Measurements from ENCODE around the gene LCN10.

The LCN10 gene

GRCh38 chr9:136697146-136697820 is 45.5 kb downstream of the LCN10 start:
- no peak for DNase-seq

GRCh38 chr9:136696502-136696901 is 46.2 kb downstream of the LCN10 start:
- DNase-seq = peak; percentile 74

GRCh38 chr9:136695955-136696354 is 46.8 kb downstream of the LCN10 start:
- peak; percentile 88 for DNase-seq

- DNase-seq = peak; percentile 81
Observed at GRCh38 chr9:136695435-136695895, 47.3 kb downstream of the LCN10 start.

- no peak for DNase-seq
Observed at GRCh38 chr9:136694872-136695247, 47.9 kb downstream of the LCN10 start.

- no peak for DNase-seq
Observed at GRCh38 chr9:136694163-136694871, 48.4 kb downstream of the LCN10 start.

- no peak for DNase-seq
Observed at GRCh38 chr9:136693490-136694162, 49.1 kb downstream of the LCN10 start.

GRCh38 chr9:136693135-136693489 is 49.6 kb downstream of the LCN10 start:
- no peak for DNase-seq

- DNase-seq = no peak
Observed at GRCh38 chr9:136692185-136693134, 50.3 kb downstream of the LCN10 start.

GRCh38 chr9:136691316-136692184 is 51.2 kb downstream of the LCN10 start:
- no peak for DNase-seq

GRCh38 chr9:136690806-136691261 is 51.9 kb downstream of the LCN10 start:
- no peak for DNase-seq

GRCh38 chr9:136690104-136690805 is 52.5 kb downstream of the LCN10 start:
- DNase-seq = no peak

- DNase-seq = no peak
Observed at GRCh38 chr9:136689108-136689460, 53.7 kb downstream of the LCN10 start.

GRCh38 chr9:136688274-136689107 is 54.2 kb downstream of the LCN10 start:
- no peak for DNase-seq

Measured in NCI-H524 treated with DMSO at 0.1 percent for 48 hours (cell line).